DLD1 (cell line): ENCODE results near the gene BEND5.

ENCODE experiments used
- in situ Hi-C: cut with HindIII; loops from 2 replicates; pipeline ENCODE4 v1.10.0; 2017; ENCODE audit warnings: low sequenced_read_pairs

Gene BEND5

GRCh38 chr1:48767975-48768510, 8.6 kb downstream of the BEND5 start:
- in situ Hi-C loops: no loop called here

DNA sequence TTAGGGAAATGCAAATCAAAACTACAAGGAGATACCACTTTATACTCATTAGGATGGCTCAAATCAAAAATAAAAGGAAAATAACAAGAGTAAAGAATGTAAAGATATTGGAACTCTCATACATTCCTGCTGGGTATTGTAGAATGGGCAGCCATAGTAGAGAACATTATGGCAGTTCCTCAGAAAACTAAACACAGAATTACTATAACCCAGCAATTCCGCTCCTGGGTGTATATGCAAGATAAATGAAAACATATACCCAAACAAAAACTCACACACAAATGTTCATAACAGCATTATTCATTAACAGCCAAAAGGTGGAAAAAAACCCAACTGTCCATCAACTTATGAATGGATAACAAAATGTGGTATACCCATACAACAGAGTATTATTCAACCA, 11.4 kb downstream of the BEND5 start:
- in situ Hi-C loops: no loop called here

GRCh38 chr1:48761986-48762385, 14.7 kb downstream of the BEND5 start:
- in situ Hi-C loops: no loop called here

GRCh38 chr1:48761411-48761810, 15.3 kb downstream of the BEND5 start:
- in situ Hi-C loops: no loop called here

GRCh38 chr1:48760857-48761256, 15.8 kb downstream of the BEND5 start:
- in situ Hi-C loops: no loop called here

DNA sequence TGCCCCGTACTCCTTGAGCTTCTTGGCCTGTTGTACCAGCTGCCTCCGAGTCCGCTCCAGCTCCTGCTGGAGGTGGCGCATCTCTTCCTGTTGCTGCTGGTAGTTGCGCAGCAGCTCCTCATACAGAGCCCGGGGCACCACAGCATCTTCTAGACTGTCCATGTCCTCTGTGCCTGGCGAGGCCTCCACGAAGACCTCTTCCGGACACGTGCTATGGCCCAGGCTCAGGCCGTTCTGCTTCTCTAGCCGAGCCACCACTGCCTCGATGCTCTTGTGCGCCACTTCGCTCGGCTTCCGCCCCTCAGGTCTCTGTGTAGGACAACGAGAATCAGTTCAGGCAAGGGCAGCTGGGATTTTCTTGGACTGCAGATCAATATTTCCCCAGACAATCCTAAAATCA, 17.7 kb downstream of the BEND5 start:
- in situ Hi-C loops: no loop called here

GRCh38 chr1:48757363-48757762, 19.3 kb downstream of the BEND5 start:
- in situ Hi-C loops: no loop called here

DNA sequence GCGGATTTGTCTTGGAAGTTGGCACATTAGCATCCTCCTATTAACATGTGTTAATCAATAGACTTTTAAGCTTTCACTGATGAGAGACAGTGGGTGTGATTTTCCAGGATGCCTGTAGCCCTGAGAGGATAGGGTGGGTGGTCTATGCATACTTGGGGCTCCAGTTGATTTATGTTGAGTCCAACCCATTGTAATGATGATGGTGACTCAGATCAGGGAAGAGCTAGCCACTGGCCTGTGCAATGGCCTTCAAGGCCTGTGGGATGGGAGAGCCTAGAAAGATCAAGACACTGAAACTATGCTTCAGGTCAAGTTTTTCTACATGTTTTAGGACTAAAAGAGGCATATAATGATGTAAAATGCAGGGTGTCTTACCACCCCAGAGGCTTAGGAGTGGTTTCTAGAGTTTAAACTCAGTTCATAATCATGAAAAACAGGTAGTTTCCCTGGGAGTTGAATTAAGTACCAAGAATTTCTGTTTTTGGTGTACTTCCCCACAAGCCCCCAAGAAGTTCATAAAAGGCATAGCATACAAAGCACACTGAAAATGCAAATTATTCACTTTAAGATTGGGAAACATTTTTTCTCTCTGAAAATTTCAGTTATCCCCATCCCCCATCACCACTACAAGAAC, 19.9 kb downstream of the BEND5 start:
- in situ Hi-C loops: no loop called here

GRCh38 chr1:48753293-48753692, 23.4 kb downstream of the BEND5 start:
- in situ Hi-C loops: no loop called here

DNA sequence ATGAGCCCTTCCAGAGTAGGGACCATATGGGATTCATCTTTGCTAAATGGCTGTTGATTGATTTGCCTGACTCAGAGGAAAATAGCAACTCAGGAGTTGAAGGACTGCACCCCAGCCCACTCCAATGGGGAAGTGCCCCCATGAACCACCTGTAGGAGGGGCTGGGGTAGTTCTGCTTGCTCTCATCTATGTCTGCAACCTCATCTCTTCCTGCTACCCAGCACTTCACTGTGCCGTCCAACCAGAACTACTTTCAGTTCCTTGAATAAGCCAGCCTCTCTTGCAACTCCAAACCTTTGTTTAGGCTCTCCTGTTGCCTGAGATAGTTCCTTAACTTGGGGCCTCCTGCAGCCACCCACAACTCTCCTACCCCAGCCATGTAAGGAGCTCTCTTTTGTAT, 26.6 kb downstream of the BEND5 start:
- in situ Hi-C loops: no loop called here

DNA sequence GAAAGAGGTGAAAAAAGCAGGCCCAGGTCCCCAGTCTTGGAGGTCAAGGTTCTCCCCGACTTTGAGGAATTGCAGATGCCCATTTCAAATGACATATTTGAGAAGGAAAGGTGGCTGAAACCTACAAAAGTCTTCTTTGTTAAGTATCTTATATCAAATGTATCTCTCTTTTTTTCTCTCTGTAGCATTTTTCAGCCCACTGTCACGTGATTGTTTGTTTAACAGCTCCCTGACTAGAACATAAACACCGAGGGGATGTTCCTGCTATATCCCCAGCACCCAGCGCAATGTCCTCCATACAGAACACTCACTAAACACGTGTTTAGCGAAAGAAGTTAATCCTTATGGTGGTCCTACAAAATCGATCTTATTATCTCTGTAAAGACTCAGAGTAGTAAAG, 27.6 kb downstream of the BEND5 start:
- in situ Hi-C loops: no loop called here

DNA sequence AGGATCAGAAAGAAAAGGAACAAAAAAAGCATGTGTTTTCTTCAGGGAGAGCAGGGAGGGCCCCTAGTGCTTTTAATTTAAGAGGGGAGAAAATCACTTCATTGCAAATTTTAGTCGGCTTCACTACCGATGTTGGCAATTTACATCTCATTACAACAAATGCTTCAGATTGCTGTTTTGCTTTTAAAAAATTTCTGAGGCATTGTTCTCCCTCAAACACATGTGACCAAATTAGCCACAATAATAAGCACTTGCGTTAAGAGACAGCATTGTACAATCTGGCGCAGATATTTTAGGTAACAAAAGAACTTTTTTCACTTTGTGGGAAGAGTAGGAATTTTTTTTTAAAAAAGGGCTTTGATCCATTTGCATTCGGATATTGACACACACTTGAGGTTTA, 29.8 kb downstream of the BEND5 start:
- in situ Hi-C loops: no loop called here

DNA sequence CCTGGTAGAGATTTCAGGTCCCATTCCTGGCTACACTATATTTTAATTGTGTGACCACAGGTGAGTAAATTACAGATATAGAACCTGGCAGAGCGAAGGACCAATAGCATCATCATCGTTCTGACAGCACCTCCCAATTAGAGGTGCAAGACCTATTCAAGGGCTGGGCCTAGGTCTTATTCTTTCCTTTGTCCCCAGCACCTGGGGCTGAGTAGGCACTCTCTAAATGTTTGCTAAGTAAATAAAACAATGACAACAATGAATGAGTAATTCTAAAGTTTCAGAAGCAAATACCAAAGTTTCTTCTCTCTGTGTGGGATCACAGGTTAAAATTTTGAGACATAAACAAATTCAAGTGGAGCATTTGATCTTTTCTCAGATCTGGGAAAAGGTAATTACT, 32.7 kb downstream of the BEND5 start:
- in situ Hi-C loops: no loop called here

DNA sequence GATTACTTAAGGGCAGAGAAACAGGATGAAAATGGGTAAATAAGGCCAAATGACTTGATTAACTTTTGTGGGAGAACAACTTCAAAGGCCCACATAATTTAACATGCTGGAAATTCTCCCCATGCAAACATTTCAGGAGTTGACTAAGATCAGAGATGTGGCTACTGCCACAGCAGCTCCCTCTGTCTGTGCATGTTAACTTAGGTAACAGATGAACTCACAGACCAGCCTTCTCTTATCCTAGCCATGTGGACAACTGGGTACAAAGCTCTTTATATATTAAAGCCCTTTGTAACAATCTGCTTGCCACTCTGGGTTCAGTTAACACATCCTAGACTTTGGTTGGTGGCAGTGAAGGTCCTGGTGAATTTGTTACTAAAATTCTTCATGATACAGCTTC, 33.2 kb downstream of the BEND5 start:
- in situ Hi-C loops: no loop called here

- in situ Hi-C loops: no loop called here
Observed at GRCh38 chr1:48741380-48741779, 35.3 kb downstream of the BEND5 start.

- in situ Hi-C loops: no loop called here
Observed at GRCh38 chr1:48740621-48741020, 36.1 kb downstream of the BEND5 start.

- in situ Hi-C loops: no loop called here
Observed at GRCh38 chr1:48739091-48739490, 37.6 kb downstream of the BEND5 start.

DNA sequence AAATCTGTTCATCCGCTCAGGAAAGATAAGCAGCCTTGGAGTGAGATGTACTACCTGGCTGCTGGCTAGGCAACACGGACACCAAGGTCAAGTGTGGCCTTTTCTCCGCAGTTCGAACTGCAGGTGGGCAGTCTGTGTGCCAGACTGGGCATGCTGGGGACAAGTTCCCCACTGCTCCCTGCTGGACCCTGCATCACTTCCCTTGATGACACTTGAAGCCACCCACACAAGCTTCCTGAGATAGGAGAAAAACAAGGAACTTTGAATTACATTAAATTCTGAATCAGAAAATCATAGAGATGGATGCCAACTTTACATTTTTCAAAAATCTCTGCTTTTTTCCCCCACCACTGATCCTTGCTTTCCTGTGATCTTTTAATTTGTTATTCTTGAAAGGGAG, 38.3 kb downstream of the BEND5 start:
- in situ Hi-C loops: no loop called here

- in situ Hi-C loops: no loop called here
Observed at GRCh38 chr1:48735796-48736195, 40.9 kb downstream of the BEND5 start.

GRCh38 chr1:48730164-48730910, 46.4 kb downstream of the BEND5 start:
- in situ Hi-C loops: no loop called here

DNA sequence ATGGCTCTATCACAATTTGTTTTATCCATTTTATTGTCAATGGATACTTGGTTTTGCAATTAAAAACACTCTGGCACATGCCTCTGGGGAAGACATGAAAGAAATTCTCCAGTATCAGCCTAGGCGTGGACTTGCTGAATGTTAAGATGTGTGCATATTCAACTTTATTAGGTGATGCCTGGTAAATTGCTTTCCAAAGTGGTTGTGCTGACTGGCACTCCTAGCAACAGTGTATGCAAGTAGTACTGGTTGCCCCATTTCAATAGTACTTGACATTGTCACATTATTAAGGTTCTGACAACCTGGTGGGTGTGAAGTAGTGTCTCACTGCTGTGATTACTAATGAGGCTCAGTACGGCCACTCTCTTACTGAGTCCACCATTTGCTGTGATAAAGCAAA, 48.1 kb downstream of the BEND5 start:
- in situ Hi-C loops: no loop called here

DNA sequence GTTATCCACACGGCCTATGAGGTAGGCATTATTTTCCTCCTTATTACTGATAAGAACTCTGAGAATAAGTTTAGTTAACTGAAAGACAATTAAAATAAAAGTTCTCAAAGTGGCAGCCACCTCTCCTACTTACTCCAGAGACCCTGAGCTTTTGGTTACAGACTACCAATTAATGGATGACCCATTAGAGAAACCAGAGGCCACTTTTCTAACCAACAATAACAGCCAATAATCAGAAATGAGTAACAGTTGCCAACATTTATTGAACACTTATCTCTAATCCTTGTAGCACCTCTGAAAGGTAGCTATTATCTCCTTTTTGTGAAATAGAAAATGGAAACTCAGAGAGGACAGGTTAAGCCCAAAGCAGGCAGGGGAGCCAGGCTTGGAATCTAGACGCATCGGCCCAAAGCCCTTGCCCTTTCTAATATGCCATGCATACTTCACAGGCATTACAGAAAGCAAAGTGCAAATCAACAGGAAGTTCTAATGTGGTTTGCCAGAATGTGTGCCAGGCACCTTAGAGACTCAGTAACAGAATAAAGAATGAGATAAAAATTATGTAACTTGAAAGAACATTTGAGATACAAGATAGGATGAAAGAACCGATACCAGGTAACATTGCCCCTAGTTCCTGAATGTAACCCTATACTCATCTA, 50.0 kb downstream of the BEND5 start:
- in situ Hi-C loops: no loop called here
